Measurements from ENCODE around the gene RPS23.

The RPS23 gene

DNA sequence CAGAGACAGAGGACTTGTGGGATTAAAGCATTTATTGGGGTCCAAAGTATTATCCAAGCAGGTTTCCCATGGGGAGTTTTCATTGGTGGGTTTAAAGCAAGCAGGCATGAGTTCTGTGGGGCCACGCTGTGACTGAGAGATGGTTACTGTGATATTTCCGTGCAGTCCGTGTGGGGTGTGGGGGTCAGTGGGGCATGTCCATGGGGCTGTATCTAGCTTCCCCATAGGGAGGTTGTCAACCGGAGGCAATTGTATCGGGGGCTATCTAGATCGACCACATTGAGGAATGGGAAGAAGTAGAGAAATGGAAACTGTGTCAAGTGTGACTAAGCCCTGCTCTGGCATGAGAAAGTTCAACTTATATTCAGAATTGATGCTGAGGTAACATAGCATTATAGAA lies 7.1 kb upstream of the RPS23 start:
- Histone ChIP-seq H3K36me3 (ENCODE audit: insufficient read depth) (no peaks in the 10 kb centered on the region), H3K79me2 (ENCODE audit: insufficient read depth, low read depth) (no peaks in the 10 kb centered on the region), H3K27me3 (ENCODE audit: insufficient read depth, low read depth) (no peaks in the 10 kb centered on the region), H3K9ac (no peak overlapping the region), H3K4me3 (IDR thresholded peaks at IDR 0.05; ENCODE audit: insufficient read depth, low read depth, low read length) (no peak overlapping the region), H4K20me1 (ENCODE audit: insufficient read depth) (no peaks in the 10 kb centered on the region), H3K4me1 (ENCODE audit: low read depth, poor library complexity, severe bottlenecking) (no peaks in the 10 kb centered on the region), H2AFZ (ENCODE audit: low read depth) (no peak overlapping the region), H3K27ac (no peak overlapping the region), H3K4me2 (no peak overlapping the region)
- TF ChIP-seq, protein P1, sequence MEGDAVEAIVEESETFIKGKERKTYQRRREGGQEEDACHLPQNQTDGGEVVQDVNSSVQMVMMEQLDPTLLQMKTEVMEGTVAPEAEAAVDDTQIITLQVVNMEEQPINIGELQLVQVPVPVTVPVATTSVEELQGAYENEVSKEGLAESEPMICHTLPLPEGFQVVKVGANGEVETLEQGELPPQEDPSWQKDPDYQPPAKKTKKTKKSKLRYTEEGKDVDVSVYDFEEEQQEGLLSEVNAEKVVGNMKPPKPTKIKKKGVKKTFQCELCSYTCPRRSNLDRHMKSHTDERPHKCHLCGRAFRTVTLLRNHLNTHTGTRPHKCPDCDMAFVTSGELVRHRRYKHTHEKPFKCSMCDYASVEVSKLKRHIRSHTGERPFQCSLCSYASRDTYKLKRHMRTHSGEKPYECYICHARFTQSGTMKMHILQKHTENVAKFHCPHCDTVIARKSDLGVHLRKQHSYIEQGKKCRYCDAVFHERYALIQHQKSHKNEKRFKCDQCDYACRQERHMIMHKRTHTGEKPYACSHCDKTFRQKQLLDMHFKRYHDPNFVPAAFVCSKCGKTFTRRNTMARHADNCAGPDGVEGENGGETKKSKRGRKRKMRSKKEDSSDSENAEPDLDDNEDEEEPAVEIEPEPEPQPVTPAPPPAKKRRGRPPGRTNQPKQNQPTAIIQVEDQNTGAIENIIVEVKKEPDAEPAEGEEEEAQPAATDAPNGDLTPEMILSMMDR (conservative IDR thresholded peaks at IDR 0.05; ENCODE audit: low read depth, low read length): no peak

DNA sequence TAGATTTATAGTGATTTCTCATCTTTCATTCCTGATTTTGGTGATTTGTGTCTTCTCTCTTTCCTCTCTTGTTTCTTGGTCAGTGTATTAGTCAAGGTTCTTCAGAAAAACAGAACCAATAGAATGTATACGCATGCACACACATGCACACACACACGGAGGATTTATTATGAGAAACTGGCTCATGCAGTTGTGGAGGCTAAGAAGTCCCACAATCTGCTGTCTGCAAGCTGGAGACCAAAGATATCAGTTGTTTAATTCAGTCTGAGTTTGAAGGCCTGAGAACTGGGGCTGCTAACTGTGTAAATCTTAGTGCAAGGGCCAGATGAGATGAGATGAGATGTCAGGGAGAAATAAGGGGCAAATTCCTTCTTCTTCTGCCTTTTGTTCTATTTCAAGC lies 5.7 kb upstream of the RPS23 start:
- Histone ChIP-seq H3K27me3 (ENCODE audit: insufficient read depth, low read depth) (no peaks in the 10 kb centered on the region), H3K4me3 (IDR thresholded peaks at IDR 0.05; ENCODE audit: insufficient read depth, low read depth, low read length) (no peak overlapping the region), H3K4me1 (ENCODE audit: low read depth, poor library complexity, severe bottlenecking) (peaks cover 5% of the 10 kb centered on the region), H4K20me1 (ENCODE audit: insufficient read depth) (no peaks in the 10 kb centered on the region), H3K4me2 (no peak overlapping the region), H3K79me2 (ENCODE audit: insufficient read depth, low read depth) (no peaks in the 10 kb centered on the region), H2AFZ (ENCODE audit: low read depth) (no peak overlapping the region), H3K27ac (no peak overlapping the region), H3K36me3 (ENCODE audit: insufficient read depth) (no peaks in the 10 kb centered on the region), H3K9ac (no peak overlapping the region)
- TF ChIP-seq, protein P1 (conservative IDR thresholded peaks at IDR 0.05; ENCODE audit: low read depth, low read length): no peak

DNA sequence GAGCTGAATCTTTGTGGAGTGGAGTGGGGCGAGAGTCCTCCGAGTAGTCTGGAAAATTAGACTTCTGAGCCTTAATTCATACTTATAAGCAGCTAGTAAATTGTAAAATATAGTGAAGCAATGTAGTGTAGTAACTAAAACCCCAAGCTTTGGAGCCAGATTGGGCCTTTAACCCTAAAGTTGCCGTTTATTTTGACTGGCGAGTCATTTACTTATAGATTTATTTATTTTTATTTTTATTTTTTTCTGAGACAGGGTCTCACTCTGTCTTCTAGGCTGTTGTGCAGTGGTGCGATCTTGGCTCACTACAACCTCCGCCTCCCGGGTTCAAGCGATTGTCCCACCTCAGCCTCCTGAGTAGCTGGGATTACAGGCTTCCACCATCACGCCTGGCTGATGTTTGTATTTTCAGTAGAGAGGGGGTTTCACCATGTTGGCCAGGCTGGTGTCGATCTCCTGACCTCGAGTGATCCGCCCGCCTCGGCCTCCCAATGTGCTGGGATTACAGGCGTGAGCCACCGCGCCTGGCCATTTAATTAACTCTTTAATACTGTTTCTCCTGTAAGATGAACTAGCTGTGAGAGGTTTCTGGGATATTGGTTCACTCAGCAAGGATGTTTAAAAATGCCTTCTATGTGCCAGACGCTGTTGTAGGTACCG lies 687 bp upstream of the RPS23 start:
- Histone ChIP-seq H3K79me2 (ENCODE audit: insufficient read depth, low read depth) (peaks cover 20% of the 10 kb centered on the region), H3K36me3 (ENCODE audit: insufficient read depth) (peaks cover 21% of the 10 kb centered on the region; the same call in 1 of the 2 replicates), H3K9ac (peak overlapping the region; percentile 92), H2AFZ (ENCODE audit: low read depth) (peak overlapping the region; percentile 87), H3K4me2 (peak overlapping the region; percentile 85), H3K4me3 (IDR thresholded peaks at IDR 0.05; ENCODE audit: insufficient read depth, low read depth, low read length) (no peak overlapping the region), H3K4me1 (ENCODE audit: low read depth, poor library complexity, severe bottlenecking) (peaks cover 19% of the 10 kb centered on the region), H3K27me3 (ENCODE audit: insufficient read depth, low read depth) (no peaks in the 10 kb centered on the region), H3K27ac (peak overlapping the region; percentile 65), H4K20me1 (ENCODE audit: insufficient read depth) (no peaks in the 10 kb centered on the region)
- TF ChIP-seq, protein P1 (conservative IDR thresholded peaks at IDR 0.05; ENCODE audit: low read depth, low read length): no peak

- H3K27ac ChIP-seq: peak overlapping the region; percentile 65
- no peaks in the 10 kb centered on the region for H4K20me1 ChIP-seq (ENCODE audit: insufficient read depth)
- peaks cover 21% of the 10 kb centered on the region; the same call in 1 of the 2 replicates for H3K36me3 ChIP-seq (ENCODE audit: insufficient read depth)
- peak overlapping the region; percentile 35 for H3K4me3 ChIP-seq (IDR thresholded peaks at IDR 0.05; ENCODE audit: insufficient read depth, low read depth, low read length)
- peak overlapping the region; percentile 85 for H3K4me2 ChIP-seq
- H3K79me2 ChIP-seq (ENCODE audit: insufficient read depth, low read depth): peaks cover 20% of the 10 kb centered on the region
- H3K4me1 ChIP-seq (ENCODE audit: low read depth, poor library complexity, severe bottlenecking): peaks cover 19% of the 10 kb centered on the region
- H3K9ac ChIP-seq: peak overlapping the region; percentile 92
- H2AFZ ChIP-seq (ENCODE audit: low read depth): peak overlapping the region; percentile 87; the same call in 1 of the 2 replicates
- H3K27me3 ChIP-seq (ENCODE audit: insufficient read depth, low read depth): no peaks in the 10 kb centered on the region
- TF ChIP-seq, protein P1 (conservative IDR thresholded peaks at IDR 0.05; ENCODE audit: low read depth, low read length): no peak
Observed at GRCh38 chr5:82277613-82277986, 554 bp downstream of the RPS23 start.
